ENCODE measurements around the gene CACNB2.

CACNB2 gene

DNA sequence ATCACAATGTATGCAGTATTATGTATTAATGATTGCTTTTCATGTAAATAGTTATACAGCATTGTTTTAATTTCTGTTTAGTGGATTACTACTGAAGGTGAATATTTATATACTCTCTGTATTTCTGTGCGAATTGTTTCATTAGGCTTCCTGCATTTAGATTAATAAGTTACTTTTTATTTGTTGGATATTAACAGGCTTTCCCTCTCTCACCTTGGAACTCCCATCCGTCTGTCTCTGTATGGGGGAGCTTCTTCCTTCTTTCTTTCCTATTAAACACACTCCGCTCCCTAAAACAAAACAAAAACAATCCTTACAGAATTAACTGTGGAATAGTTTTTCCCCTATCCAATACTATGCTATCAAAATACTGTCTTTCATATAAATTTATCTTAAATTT is 205.1 kb downstream of the CACNB2 start:
- no peak for DNase-seq

DNA sequence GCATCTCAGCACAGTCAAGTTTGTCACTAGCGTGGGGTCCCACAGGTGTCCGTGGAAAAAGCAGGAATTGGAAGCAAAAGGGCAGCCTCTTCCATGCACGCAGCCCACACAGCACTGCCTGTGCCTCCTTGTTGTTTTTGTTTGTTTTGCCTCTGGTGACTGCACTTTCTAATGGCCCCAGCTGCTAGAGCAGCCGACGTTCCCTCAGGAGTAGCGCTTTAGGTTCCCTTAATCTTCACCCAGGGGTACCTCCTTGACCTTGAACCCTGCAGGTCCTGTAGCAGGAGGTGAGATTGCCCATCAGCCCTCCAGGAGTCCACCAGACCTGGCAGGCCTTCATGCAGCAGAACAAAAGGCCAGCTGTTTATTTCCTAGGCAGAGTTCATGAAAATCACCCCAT is 210.1 kb downstream of the CACNB2 start:
- DNase-seq, result no peak

DNA sequence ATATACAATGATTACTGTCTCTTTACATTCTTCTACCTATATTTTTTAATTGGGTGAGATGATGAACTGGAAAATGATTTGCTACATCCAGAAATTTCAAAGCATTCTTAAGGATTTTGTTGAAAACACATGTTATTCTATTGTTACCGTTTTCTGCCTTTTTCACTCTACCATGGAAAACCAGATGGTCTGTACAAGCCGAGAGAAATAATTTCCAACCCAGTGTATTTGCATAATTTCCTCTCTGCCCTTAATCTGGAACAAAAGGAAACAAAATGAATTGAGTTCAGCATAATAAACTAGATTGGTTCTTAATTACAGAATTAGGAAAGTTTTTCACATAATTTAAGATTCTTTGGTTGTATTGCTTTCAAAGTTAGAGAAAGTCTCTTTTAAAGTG is 211.2 kb downstream of the CACNB2 start:
- no peak for DNase-seq

DNA sequence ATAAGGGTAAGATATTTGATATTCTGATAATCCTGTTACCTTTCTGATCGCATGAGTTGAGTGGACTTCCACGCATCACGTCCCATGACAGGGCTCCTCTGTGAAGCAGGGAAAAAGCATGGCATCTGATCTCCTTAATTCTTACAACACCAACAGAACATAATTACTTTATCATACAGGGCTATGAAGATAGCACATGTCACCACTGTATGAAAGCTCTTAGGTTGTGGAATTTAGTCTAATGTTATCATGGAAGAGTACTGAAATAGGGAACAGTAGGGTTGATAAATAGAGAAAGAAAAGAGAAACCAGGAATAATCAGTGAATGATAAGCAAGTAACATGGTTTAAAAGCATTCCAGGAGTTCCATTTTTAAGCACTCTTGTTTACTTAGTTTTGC is 212.0 kb downstream of the CACNB2 start:
- no peak for DNase-seq

DNA sequence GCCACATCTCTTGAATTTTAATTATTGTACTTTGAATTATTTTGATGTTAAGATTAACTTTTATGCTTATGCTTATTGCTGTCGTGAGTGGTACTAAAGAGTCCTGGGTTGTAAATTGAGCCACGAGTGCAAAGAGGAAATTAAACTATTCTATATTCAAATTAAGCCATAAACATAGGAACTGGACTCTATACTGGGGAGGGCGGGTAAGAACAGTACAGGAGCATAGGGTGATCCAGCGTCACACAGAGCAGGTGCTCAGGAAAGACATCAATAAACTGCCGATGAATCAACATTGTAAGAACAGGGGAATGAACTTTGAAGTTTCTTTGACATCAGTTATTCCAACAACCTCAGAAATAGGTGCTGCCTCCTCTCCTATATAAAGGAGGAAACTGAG is 219.6 kb downstream of the CACNB2 start:
- DNase-seq, result no peak

DNA sequence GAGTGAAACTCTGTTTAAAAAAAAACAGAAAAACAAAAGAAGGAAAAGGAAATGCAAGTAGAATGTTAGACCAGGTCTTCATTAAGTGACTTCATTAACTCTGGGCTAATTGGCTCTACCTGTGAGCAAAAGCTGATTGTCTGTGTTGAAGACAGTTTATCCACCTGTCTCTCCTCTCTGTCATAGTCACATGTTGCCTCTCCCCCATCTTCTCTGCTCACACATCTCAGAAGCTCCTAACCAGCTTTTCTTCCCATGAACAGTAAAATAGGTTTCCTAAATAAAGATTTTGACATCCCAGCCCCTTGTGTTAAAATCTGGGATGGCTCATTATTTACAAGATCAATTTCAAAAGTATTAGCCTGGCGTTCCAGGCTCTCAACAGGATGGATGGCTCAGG is 222.7 kb downstream of the CACNB2 start:
- no peak for DNase-seq

GRCh38 chr10:18364987-18365775 is 225.0 kb downstream of the CACNB2 start:
- DNase-seq, result no peak

GRCh38 chr10:18367840-18368239 is 227.6 kb downstream of the CACNB2 start:
- DNase-seq, result no peak

DNA sequence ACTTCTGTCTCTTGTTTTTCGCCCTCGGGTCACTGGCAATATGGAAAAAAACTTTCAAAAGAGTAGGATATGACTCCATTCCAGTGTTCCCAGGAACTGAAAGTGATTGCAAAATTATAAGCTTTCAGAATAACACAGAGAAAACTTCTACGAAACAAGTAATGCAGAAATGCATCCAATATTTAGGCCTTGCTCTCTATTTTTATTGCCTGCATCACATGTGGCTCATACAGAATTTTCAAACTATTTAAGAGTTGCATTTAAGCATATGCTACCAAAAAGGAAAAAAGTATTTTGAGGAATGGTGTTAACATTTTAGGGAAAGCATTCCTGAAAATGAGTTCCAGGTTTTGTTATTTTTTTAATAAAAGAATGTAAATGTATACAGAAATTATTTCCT is 228.0 kb downstream of the CACNB2 start:
- DNase-seq, result no peak

DNA sequence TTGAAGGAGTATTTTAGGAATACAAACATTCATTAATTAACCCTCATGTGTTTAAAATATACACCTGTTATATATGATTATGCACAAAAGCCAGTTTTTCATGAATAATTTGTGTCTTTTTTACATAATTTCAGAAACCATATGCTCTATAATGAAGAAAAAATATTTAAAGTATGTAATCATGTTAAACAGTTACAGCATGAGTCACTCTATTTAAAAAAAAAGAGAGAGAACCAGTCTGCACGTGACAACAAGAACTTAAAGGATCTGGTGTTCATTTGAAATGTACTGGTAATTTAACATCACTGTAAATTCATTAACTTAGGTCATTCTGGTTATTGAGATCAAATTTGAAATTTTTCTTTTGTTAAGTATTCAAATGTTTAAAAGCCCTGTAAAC is 228.5 kb downstream of the CACNB2 start:
- DNase-seq, result no peak

DNA sequence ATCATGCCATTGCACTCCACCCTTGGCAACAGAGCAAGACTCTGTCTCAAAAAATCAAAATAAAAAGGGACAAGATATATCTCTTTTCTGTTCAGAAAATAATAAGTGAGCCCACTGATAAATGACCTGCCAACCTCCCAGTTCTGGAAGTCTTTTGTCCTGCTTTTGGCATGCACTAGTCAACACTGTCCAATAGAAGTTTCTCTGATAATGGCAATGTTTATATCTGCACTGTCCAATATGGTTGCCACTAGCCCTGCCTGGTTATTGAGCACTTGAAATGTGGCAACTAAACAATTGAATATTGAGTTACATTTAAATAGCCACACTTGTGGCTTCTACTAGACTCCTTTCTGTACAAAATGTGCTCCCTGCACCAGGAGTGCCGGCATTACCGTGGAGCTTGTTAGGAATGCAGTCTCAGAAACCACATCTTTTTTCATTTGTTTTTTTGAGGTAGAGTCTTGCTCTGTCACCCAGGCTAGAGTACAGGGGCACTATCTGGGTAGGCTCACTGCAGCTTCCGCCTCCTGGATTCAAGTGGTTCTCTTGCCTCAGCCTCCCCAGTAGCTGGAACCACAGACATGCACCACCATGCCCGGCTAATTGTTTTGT is 229.7 kb downstream of the CACNB2 start:
- DNase-seq, result no peak

- DNase-seq, result no peak
Observed at GRCh38 chr10:18376650-18377049, 236.4 kb downstream of the CACNB2 start.

GRCh38 chr10:18377898-18378297 is 237.7 kb downstream of the CACNB2 start:
- no peak for DNase-seq

DNA sequence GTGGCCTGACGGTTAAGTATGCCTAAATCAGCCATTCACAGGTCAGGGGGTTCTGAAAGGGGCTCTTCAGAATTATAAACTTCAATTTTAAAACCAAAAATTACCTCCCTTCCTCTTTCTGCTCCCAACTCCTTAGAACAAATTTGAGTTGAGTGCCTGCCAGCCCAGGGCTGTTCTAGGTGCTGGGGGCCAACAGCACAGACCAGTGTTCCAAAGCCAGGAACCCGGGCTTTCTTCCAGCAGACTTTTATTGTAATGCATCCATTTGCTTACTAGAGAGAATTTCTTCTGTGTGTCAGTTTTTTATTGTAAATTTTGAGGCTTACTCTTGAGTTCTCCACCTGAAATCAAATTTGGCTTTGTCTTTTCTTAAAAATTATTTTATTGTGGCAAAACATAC is 238.5 kb downstream of the CACNB2 start:
- DNase-seq, result no peak

DNA sequence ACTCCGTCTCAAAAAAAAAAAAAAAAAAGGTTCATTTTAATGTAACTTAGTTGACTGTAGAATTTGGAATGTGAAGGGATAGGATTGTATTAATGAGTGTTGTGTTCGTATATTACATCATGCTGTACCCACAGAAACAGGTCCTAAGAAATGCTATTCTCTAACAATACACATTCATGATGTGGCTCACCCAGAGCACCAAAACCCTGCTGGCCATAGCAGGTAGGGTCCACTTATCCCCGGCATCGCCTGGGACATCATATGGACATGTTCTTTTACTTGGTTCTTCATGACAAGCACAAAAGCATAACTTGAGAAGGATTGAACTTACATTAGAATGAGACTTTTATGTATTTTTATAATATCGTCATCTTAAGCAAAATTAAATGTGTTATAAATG is 241.5 kb downstream of the CACNB2 start:
- DNase-seq, result no peak

DNA sequence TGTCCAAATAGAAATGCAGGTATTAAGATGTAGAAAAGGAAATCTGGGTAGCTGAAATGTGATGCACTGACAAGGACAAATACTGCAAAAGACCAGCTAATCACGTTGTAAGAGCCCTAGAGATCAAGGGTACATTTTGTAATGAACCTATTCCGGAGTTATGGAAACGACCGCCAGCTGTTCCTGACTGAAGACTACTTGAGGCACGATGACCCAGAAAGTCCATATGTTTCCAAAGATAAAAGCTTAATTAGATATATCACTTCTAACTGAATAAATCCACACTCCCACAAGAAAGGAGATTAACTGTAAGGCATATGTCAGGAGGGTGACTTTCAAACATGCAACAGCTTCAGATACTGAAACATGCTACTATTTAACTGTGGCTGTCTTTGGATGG is 257.7 kb downstream of the CACNB2 start:
- peak; percentile 8 for DNase-seq

- DNase-seq, result no peak
Observed at GRCh38 chr10:18399158-18399557, 258.9 kb downstream of the CACNB2 start.

- peak; percentile 15 for DNase-seq
Observed at GRCh38 chr10:18400201-18400905, 260.1 kb downstream of the CACNB2 start.

- DNase-seq, result peak; percentile 19
Observed at GRCh38 chr10:18400906-18401245, 260.7 kb downstream of the CACNB2 start.

- no peak for DNase-seq
Observed at GRCh38 chr10:18401416-18402195, 261.4 kb downstream of the CACNB2 start.

- DNase-seq, result no peak
Observed at GRCh38 chr10:18402853-18403252, 262.6 kb downstream of the CACNB2 start.

GRCh38 chr10:18404530-18404929 is 264.3 kb downstream of the CACNB2 start:
- no peak for DNase-seq

- DNase-seq, result peak; percentile 16
Observed at GRCh38 chr10:18406136-18406535, 265.9 kb downstream of the CACNB2 start.
